HL-60 (cell line): ENCODE results near the gene GPC1.

ENCODE experiments used
- CTCF ChIP-seq: IDR thresholded peaks from one replicate; pipeline ENCODE4 v1.5.1; 2011; ENCODE audit warnings: low read length, control low read depth, inconsistent platforms; ENCODE audit not compliant: insufficient read depth
- REST ChIP-seq: IDR thresholded peaks from 2 replicates; pipeline ENCODE4 v1.6.1; 2012; ENCODE audit warnings: low read depth; ENCODE audit not compliant: insufficient replicate concordance

- TF ChIP-seq CTCF = no peak
- TF ChIP-seq REST = no peak
Measured at GRCh38 chr2:240443891-240444301, 8.4 kb downstream of the GPC1 start.
